ENCODE measurements around the gene KNCN. TPM values are rescaled to one million over a fixed set of nuclear protein-coding genes. Genes with fewer than 3 reads are reported as not detected.
A peak's percentile ranks its signal among the peaks of the same experiment; 100 is the strongest.

Gene KNCN
- total and polyA plus RNA-seq, 12 donors = 0.07 to 0.40 (median 0.24) TPM; not detected in 9

- 86 to 92% (median 88%) methylated on average over 3 of the region's 3 CpGs for WGBS, 4 donors
- Histone ChIP-seq H3K27me3 (no peaks in the 10 kb centered on the region), H3K27ac (no peak overlapping the region), H3K4me1 (replicated peaks in 1 of 2) (no peaks in the 10 kb centered on the region), H3K9me3 (replicated peaks in 1 of 3) (no peaks in the 10 kb centered on the region), H3K36me3 (replicated peaks in 1 of 2) (peaks cover 0 to 5% of the 10 kb centered on the region in 2 donors), H3K4me3 (no peak overlapping the region)
- TF ChIP-seq, protein P1, sequence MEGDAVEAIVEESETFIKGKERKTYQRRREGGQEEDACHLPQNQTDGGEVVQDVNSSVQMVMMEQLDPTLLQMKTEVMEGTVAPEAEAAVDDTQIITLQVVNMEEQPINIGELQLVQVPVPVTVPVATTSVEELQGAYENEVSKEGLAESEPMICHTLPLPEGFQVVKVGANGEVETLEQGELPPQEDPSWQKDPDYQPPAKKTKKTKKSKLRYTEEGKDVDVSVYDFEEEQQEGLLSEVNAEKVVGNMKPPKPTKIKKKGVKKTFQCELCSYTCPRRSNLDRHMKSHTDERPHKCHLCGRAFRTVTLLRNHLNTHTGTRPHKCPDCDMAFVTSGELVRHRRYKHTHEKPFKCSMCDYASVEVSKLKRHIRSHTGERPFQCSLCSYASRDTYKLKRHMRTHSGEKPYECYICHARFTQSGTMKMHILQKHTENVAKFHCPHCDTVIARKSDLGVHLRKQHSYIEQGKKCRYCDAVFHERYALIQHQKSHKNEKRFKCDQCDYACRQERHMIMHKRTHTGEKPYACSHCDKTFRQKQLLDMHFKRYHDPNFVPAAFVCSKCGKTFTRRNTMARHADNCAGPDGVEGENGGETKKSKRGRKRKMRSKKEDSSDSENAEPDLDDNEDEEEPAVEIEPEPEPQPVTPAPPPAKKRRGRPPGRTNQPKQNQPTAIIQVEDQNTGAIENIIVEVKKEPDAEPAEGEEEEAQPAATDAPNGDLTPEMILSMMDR (IDR thresholded peaks at IDR 0.05) = no peak
- no peak for TF ChIP-seq POLR2A (IDR thresholded peaks at IDR 0.05)
- intact Hi-C loops (cut with DNase I) = no loop called here
- no peak for DNase-seq
Observed at GRCh38 chr1:46553506-46553905, 2.1 kb upstream of the KNCN start.

DNA sequence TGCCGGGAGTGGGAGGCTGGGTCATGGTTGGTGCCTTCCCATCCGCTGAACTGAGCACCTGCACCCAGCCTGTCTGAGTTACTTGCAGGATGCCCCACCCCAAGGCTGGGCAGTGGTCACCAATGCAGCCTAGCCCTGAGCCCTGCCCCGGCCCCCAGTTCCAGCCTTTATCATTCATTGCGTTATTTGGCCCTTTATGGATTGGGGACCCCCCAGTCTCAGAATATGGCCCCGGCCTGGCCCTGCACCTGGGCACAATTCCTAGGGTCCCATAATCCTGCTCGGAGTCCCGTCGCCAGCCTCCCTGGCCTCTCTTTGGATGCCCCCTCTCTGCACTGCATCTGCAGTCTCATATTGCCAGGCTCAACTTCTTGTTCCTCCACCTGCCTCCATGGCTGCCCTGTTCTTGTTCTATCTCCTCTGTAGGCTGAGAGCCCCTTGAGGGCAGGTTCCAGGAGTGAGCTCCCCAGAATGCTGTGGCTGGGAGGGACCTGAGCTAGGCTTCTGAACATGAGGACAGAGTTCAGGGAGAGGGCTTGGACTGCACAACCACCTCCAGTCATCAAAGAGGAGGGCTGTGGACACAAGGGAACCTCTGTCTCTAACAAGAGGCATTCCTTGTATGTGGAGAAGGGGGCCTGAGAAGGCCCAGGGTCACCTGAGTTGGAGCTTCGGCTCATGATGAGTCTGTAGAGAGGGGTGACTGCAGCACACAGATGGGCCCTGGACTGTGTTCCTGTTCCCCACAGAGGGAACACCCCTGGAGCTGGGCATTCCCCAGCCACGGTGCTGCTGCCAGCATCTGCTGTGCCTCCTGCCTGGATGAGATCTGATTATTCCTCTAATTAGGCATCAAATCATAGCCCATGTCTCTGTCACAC is 1.1 kb upstream of the KNCN start:
- H3K36me3 ChIP-seq (replicated peaks in 1 of 2) = no peaks in the 10 kb centered on the region
- intact Hi-C loops (cut with DNase I) = no loop called here
- peak in 1 of 7 donors; percentile 7 for DNase-seq
- TF ChIP-seq, protein P1 (IDR thresholded peaks at IDR 0.05) = no peak
- no peak for TF ChIP-seq POLR2A (IDR thresholded peaks at IDR 0.05)
- no peaks in the 10 kb centered on the region for H3K4me1 ChIP-seq (replicated peaks in 1 of 2)
- no peaks in the 10 kb centered on the region for H3K9me3 ChIP-seq (replicated peaks in 1 of 3)
- no peak overlapping the region for H3K4me3 ChIP-seq
- H3K27ac ChIP-seq = no peak overlapping the region
- WGBS, 4 donors = 90 to 93% (median 91%) methylated on average over 10 of the region's 10 CpGs
- no peaks in the 10 kb centered on the region for H3K27me3 ChIP-seq

GRCh38 chr1:46550751-46551231 is 656 bp downstream of the KNCN start:
- Histone ChIP-seq H3K27ac (no peak overlapping the region), H3K36me3 (replicated peaks in 1 of 2) (no peaks in the 10 kb centered on the region), H3K4me3 (no peak overlapping the region), H3K4me1 (replicated peaks in 1 of 2) (no peaks in the 10 kb centered on the region), H3K27me3 (peaks cover under 1% of the 10 kb centered on the region), H3K9me3 (replicated peaks in 1 of 3) (no peaks in the 10 kb centered on the region)
- DNase-seq = peak in 1 of 7 donors; percentile 4
- TF ChIP-seq POLR2A (IDR thresholded peaks at IDR 0.05) = no peak
- TF ChIP-seq, protein P1 (IDR thresholded peaks at IDR 0.05) = no peak
- WGBS, 4 donors = 58 to 72% (median 69%) methylated on average over 14 to 17 of the region's 17 CpGs
- intact Hi-C loops (cut with DNase I) = no loop called here

- Histone ChIP-seq H3K36me3 (replicated peaks in 1 of 2) (no peaks in the 10 kb centered on the region), H3K4me1 (replicated peaks in 1 of 2) (no peaks in the 10 kb centered on the region), H3K27ac (no peak overlapping the region), H3K9me3 (replicated peaks in 1 of 3) (no peaks in the 10 kb centered on the region), H3K27me3 (peaks cover 7% of the 10 kb centered on the region), H3K4me3 (no peak overlapping the region)
- WGBS, 4 donors = 42 to 54% (median 54%) methylated on average over 16 to 20 of the region's 20 CpGs
- intact Hi-C loops (cut with DNase I) = no loop called here
- peak in 2 of 7 donors; percentile 4 to 83 for DNase-seq
- no peak for TF ChIP-seq POLR2A (IDR thresholded peaks at IDR 0.05)
- TF ChIP-seq, protein P1 (IDR thresholded peaks at IDR 0.05) = no peak
Observed at GRCh38 chr1:46549697-46550681, 1.5 kb downstream of the KNCN start.
